ENCODE data around the gene DTNB. TPM values are rescaled to one million over a fixed set of nuclear protein-coding genes. Genes with fewer than 3 reads are reported as not detected.
"Not testable (repeated sequence)": the region's sequence is repeated elsewhere in the genome, so short reads cannot be mapped to it uniquely, and the experiment has no call there.

DTNB gene
- total RNA-seq, 2 donors from 2014 or later = 6.1 to 7.0 TPM

DNA sequence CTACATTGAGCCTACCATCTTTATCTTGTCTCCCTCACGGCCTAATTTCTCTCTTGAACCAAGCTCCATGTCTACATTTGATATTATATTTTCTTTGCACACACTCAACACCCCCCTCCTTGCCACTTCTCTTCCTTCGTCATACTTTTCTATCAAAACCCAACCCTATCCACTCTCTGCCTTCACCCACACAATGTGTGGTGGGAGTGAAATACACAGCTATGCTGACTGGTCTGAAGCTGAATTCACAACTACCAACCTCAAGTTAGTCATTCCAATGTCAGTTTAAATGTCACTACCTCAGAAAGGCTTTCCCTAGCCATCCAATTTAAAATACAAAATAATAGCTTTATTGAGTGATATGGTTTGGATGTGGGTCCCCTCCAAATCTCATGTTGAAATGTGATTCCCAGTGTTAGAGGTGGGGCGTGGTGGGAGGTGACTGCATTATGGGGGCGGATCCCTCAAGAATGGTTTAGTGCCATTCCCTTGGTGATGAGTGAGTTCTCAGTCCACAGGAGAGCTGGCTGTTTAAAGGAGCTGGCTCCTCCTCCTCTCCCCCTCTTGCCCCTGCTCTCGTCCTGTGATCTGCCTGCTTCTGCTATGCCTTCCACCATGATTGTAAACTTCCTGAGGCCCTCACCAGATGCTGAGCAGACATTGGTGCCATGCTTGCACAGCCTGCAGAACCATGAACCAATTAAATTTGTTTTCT is 112.1 kb downstream of the DTNB start:
- DNase-seq = no peak
- no peak for ATAC-seq
- intact Hi-C loops (cut with DNase I) = no loop called here

DNA sequence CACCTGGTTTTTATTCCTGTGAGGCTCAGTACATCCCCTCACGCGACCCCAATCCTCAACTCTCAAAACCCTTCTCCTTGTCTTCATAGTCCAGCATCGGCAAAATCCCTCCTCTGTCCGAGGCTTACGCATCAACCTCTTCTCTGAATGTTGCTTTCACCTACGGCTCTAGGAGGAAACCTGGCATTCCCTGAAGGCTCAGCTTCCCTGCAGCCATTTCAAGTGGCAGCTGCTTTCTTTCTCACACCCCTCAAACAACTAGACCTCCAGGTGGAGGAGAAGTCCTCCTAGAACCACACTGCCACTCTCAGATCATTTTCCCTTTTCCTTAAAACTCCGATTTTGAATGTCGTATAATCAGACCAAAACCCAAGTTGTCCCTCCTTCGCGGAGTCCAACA is 114.2 kb downstream of the DTNB start:
- ATAC-seq (no peak), DNase-seq (no peak)
- intact Hi-C loops (cut with DNase I) = no loop called here

- ATAC-seq (peak; percentile 8 to 69), DNase-seq (no peak)
- intact Hi-C loops (cut with DNase I) = no loop called here
Observed at GRCh38 chr2:25558262-25558661, 115.1 kb downstream of the DTNB start.

DNA sequence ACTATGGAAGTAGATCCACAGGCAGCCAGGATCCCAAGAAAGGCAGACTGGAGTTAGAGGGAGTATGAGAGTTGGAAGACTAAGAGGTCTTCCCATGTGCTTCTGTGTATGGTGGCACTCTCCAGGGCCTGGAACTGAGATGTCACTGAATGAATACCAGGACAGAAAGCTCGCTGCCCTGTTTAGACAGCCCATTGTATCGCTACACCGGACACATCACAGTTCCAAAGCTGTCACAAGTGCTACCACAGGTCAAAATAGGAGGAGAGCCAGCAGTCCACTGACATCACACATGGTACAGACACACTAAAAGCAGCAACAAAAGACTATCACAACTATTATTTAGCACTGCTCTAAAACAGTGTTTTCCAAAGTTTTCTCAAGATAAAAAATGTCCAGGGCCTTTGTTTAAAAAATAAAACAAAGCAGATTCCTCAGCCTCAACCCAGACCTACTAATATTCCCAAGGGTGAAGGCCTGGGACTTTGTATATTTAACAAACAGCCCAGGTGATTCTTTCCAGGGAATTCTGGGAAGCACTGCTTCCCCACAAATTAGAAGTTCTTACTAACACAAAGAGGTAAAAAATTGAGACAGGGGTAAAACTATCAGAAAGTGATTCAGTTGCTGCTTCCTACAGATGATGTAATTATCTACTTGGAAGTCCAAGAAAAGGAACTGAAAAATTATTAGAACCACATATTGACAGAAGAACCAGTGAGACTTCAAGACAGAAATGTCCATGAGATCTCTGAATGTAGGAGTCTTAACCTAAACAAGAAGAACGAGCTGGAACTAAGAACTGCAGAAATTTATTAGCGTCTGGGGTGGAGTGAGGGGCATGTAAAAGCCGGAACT is 116.0 kb downstream of the DTNB start:
- no peak for ATAC-seq
- no peak for DNase-seq
- intact Hi-C loops (cut with DNase I) = no loop called here

DNA sequence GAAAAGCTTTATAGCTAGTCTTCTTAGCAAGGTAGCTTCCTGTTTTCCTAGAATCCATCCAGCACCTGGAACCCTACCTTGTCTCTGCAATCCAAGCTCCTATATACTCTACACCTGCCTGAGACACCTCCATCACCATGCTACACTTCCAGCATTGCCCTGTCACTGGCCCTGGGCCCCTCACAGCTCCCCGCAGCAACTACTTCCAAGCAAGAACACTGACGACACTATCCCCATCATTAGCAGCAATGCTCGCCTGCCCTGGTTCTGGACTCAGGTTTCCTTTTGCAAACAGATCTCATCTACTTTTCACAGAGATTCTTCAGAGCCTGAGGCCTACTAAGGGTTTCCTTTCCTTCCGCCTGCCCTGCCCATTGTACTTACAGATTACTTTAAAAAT is 121.1 kb downstream of the DTNB start:
- DNase-seq = no peak
- intact Hi-C loops (cut with DNase I) = no loop called here
- no peak for ATAC-seq

DNA sequence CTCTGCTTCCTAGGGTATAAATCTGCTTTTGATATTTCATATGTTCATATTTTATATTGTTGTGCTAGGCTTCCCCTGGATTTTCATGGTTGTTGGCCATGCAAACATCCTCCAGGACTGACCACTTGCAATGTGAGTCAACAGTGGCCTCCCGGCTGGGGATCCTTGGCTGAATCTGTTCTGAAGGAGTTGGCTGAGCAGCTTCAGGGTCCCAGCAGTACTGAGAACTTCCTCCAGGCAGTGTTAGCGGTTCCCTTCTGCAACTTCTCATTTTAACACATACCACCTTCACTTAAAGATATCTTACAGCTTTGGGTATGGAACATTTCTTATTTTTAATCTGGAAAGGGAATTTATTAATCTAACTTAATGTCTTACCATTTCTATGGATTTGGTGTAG is 122.1 kb downstream of the DTNB start:
- DNase-seq (no peak), ATAC-seq (no peak)
- intact Hi-C loops (cut with DNase I) = no loop called here

GRCh38 chr2:25549571-25549970 is 123.8 kb downstream of the DTNB start:
- ATAC-seq; intact Hi-C loops (cut with DNase I); DNase-seq: not testable (repeated sequence)

- DNase-seq (no peak), ATAC-seq (no peak)
- intact Hi-C loops (cut with DNase I) = no loop called here
Observed at GRCh38 chr2:25548601-25549000, 124.8 kb downstream of the DTNB start.

- intact Hi-C loops (cut with DNase I) = no loop called here
- ATAC-seq (no peak), DNase-seq (no peak)
Observed at GRCh38 chr2:25546852-25547251, 126.5 kb downstream of the DTNB start.

GRCh38 chr2:25545899-25546298 is 127.5 kb downstream of the DTNB start:
- intact Hi-C loops (cut with DNase I) = no loop called here

DNA sequence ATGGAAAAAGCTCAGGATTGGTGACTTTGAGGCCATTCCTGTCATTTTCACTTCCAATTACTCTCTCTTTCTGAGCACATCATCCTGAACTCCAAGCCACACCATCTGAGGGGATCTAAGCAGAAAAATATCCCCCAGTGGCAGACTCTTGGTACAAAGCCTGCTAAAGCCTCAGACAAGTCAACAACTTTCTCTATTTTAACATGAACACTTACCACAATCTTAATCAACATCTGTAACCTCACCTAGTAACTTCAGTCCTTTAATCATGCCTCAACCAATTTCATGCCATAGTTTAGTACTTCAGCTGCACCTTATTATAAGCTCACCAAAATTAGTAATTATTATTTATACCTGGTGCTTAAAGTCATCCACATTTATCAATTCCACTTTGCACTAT is 128.9 kb downstream of the DTNB start:
- ATAC-seq (no peak), DNase-seq (no peak)
- intact Hi-C loops (cut with DNase I) = no loop called here

More at GRCh38 chr2:25545899-25546298, 127.5 kb downstream of the DTNB start:
- ATAC-seq = no peak
- no peak for DNase-seq

DNA sequence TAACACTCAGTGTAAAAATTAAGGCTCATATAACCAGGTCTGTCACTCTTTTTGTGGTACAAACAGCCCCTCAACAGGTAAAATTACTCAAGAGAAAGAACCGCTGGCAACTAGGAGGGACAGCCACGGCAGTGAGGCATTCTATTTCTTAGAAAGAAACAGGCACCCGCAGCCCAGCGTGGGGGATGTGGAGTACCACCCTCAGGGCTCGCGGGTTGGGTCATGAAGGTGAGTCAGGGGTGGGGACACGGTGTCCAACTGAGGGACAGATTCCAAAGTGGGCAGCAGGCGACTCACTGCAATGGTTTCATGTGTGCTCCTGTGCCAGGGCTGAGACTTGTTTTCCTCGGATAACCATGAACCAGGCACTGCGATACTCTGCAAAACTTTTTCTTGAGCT is 129.4 kb downstream of the DTNB start:
- intact Hi-C loops (cut with DNase I) = no loop called here
- DNase-seq = no peak
- no peak for ATAC-seq

DNA sequence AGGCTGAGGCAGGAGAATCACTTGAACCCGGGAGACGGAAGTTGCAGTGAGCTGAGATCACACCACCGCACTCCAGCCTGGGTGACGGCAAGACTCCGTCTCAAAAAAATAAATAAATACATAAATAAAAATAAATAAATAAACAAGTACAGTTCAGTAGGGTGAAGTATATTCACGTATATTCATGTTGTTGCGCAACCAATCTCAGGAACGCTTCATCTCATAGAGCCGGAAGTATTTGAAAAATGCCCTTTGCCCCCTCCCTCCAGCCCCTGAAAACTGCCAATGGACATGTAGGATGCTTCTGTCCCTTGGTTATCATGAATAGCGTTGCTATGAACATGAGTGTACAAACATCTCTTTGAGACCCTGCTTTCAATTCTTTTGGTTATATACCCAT is 132.0 kb downstream of the DTNB start:
- intact Hi-C loops (cut with DNase I) = no loop called here
- DNase-seq (no peak), ATAC-seq (no peak)

DNA sequence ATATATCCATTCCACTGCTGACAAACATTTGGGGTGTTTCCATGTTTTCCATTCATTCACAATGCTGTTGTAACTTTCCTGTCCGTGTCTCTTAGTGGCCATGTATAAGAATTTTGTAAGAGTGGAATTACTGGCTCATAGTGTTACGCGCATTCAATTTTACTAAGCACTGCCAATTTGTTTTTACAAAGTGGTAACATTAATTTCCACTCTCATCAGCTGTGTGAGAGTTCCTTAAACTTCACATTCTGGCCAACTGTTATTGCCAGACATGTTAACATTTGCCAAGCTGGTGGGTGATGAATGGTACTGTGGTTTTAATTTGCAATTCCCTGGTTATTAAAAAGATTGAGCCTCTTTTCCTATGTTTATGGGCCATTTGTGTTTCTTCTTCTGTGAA is 134.2 kb downstream of the DTNB start:
- ATAC-seq = no peak
- DNase-seq = no peak
- intact Hi-C loops (cut with DNase I) = no loop called here

GRCh38 chr2:25537526-25537925 is 135.9 kb downstream of the DTNB start:
- intact Hi-C loops (cut with DNase I) = no loop called here

DNA sequence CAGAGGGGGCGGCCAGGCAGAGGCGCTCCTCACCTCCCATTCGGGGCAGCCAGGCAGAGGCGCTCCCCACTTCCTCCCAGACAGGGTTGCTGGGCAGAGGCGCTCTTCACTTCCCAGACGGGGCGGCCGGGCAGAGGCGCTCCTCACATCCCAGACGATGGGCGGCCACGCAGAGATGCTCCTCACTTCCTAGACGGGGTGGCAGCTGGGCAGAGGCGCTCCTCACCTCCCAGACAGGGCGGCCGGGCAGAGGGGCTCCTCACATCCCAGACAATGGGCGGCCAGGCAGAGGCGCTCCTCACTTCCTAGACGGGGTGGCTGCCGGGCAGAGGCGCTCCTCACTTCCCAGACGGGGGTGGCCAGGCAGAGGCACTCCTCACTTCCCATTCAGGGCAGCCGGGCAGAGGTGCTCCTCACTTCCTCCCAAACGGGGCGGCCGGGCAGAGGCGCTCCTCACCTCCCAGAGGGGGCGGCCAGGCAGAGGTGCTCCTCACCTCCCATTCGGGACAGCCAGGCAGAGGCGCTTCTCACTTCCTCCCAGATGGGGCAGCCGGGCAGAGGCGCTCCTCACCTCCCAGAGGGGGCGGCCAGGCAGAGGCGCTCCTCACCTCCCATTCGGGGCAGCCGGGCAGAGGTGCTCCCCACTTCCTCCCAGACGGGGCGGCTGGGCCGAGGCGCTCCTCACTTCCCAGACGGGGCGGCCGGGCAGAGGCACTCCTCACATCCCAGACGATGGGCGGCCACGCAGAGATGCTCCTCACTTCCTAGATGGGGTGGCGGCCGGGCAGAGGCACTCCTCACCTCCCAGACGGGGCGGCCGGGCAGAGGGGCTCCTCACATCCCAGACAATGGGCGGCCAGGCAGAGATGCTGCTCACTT is 137.7 kb downstream of the DTNB start:
- DNase-seq; intact Hi-C loops (cut with DNase I); ATAC-seq: not testable (repeated sequence)

More at GRCh38 chr2:25537526-25537925, 135.9 kb downstream of the DTNB start:
- ATAC-seq (no peak), DNase-seq (no peak)

GRCh38 chr2:25534937-25535336 is 138.4 kb downstream of the DTNB start:
- intact Hi-C loops (cut with DNase I); ATAC-seq: not testable (repeated sequence)

GRCh38 chr2:25534455-25534854 is 138.9 kb downstream of the DTNB start:
- intact Hi-C loops (cut with DNase I) = no loop called here
- ATAC-seq (no peak), DNase-seq (no peak)

More at GRCh38 chr2:25534937-25535336, 138.4 kb downstream of the DTNB start:
- DNase-seq = not testable (repeated sequence)

DNA sequence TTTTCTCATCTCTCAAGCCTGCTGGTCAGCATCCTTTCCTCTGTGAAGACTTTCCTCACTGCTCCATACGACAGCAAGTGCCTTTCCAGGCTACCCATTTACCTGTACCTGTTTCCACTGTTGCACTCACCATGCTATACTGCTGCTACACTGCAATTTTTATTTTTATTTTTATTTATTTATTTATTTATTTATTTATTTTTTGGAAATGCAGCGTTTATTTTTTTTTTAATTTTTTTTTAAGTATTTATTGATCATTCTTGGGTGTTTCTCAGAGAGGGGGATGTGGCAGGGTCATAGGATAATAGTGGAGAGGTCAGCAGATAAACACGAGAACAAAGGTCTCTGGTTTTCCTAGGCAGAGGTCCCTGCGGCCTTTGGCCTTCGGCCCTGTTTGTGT is 139.6 kb downstream of the DTNB start:
- intact Hi-C loops (cut with DNase I); ATAC-seq; DNase-seq: not testable (repeated sequence)

Measured in left cardiac atrium (tissue), 4 donors.